ENCODE data around the gene EFCAB11. TPM values are rescaled to one million over a fixed set of nuclear protein-coding genes. Genes with fewer than 3 reads are reported as not detected.

EFCAB11 gene
- total RNA-seq, 1 donor from 2014 or later = 9.9 TPM

DNA sequence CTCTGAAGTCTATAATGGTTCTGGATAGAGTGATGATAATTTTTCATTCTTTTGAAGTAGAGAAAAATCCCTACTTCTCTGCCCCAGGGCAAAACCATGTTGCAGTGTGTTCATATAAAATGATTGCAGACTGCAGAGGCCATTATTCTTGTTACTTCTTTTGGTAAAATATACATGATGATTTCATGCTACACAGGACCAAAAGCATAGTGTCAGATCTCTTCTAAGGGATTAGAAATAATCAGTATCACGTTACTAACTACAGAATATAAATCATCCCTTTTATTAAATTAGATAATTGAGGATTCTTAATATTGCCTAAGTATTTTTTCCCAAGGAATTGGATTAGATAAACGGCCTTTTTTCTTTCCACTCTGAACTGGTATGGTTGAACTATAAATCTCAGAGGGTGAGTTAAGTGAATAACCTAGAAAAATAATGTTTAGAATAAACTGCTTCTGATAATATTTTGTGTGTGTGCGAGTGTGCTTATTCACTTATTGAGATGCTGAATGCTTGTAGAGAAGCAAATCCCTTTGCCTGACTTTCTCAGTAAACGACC, 156.2 kb downstream of the EFCAB11 start:
- TF ChIP-seq, protein P1, sequence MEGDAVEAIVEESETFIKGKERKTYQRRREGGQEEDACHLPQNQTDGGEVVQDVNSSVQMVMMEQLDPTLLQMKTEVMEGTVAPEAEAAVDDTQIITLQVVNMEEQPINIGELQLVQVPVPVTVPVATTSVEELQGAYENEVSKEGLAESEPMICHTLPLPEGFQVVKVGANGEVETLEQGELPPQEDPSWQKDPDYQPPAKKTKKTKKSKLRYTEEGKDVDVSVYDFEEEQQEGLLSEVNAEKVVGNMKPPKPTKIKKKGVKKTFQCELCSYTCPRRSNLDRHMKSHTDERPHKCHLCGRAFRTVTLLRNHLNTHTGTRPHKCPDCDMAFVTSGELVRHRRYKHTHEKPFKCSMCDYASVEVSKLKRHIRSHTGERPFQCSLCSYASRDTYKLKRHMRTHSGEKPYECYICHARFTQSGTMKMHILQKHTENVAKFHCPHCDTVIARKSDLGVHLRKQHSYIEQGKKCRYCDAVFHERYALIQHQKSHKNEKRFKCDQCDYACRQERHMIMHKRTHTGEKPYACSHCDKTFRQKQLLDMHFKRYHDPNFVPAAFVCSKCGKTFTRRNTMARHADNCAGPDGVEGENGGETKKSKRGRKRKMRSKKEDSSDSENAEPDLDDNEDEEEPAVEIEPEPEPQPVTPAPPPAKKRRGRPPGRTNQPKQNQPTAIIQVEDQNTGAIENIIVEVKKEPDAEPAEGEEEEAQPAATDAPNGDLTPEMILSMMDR (IDR thresholded peaks at IDR 0.05; ENCODE audit: unreplicated experiment) = no peak
- no peak for DNase-seq (ENCODE audit: low spot score in 2 of 2, unreplicated experiment in 2 of 2)
- H3K4me3 Mint-ChIP-seq = no peak overlapping the region
- peak overlapping the region; percentile 88 for H3K27ac Mint-ChIP-seq
- no peaks in the 10 kb centered on the region for H3K9me3 Mint-ChIP-seq
- H3K27me3 Mint-ChIP-seq (ENCODE audit: low read depth) = no peaks in the 10 kb centered on the region
- H3K4me1 Mint-ChIP-seq = peaks cover 26% of the 10 kb centered on the region
- H3K36me3 Mint-ChIP-seq = no peaks in the 10 kb centered on the region

DNA sequence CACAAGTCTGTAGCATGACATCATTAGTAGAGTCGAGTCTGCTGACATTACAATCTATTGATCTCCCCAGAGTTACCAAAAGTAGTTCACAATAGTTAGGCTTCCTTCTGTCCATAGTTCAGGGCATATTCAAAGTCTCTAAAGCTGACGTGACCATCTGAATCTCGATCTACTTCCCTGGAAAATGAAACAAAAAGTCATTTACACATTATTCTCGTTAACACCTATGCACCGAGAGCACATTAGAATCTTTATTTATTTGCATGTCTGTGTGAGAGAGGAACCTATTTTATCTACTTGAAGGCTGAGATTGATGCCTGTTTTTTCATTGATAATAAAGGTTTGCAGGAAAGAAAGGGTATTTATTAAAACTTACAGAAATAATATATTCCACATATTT, 157.4 kb downstream of the EFCAB11 start:
- TF ChIP-seq, protein P1 (IDR thresholded peaks at IDR 0.05; ENCODE audit: unreplicated experiment) = no peak
- no peak overlapping the region for H3K4me3 Mint-ChIP-seq
- no peaks in the 10 kb centered on the region for H3K27me3 Mint-ChIP-seq (ENCODE audit: low read depth)
- H3K4me1 Mint-ChIP-seq = peaks cover 29% of the 10 kb centered on the region
- no peaks in the 10 kb centered on the region for H3K36me3 Mint-ChIP-seq
- H3K27ac Mint-ChIP-seq = no peak overlapping the region
- DNase-seq (ENCODE audit: low spot score in 2 of 2, unreplicated experiment in 2 of 2) = no peak
- no peaks in the 10 kb centered on the region for H3K9me3 Mint-ChIP-seq

DNA sequence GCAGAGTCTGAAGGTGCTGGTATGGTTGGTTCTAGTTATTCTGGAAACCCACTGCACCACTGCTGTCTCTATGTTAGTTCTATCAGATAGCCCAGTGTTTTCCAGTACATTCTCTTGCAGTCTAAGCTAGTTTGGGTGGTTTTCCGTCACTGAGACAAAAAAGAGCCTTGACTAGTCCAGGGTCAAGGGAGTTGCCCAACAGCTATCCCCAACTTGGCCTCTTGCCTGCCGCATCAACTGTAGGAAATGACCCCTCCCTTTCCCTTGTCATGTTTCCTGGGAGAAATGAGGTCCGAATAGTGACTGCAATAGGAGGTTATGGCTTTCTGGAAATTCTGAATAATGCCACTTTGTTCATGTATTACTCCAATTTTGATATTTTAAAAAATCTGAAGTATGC, 160.4 kb downstream of the EFCAB11 start:
- H3K27me3 Mint-ChIP-seq (ENCODE audit: low read depth) = no peaks in the 10 kb centered on the region
- no peak overlapping the region for H3K4me3 Mint-ChIP-seq
- H3K9me3 Mint-ChIP-seq = peaks cover 5% of the 10 kb centered on the region
- peaks cover 22% of the 10 kb centered on the region for H3K4me1 Mint-ChIP-seq
- TF ChIP-seq, protein P1 (IDR thresholded peaks at IDR 0.05; ENCODE audit: unreplicated experiment) = no peak
- H3K36me3 Mint-ChIP-seq = no peaks in the 10 kb centered on the region
- no peak overlapping the region for H3K27ac Mint-ChIP-seq
- DNase-seq (ENCODE audit: low spot score in 2 of 2, unreplicated experiment in 2 of 2) = no peak

DNA sequence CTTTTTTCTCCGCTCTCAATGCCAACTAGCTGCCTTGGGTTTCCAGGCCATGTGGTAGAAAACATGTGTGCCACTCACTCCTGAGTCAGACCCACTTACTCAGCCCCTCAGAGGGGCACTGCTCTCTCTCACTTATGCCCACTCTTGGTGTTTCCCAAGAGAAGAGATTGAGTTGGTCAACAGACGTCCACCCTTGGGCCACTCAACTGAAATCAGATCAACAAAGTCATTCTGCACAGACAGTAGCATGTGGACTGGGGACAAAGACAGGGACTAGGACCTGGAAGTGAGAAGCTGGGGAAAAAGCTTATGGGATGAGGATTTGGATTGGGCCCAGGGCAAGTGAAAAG, 161.2 kb downstream of the EFCAB11 start:
- TF ChIP-seq, protein P1 (IDR thresholded peaks at IDR 0.05; ENCODE audit: unreplicated experiment) = no peak
- H3K27ac Mint-ChIP-seq = no peak overlapping the region
- peaks cover 5% of the 10 kb centered on the region for H3K9me3 Mint-ChIP-seq
- no peaks in the 10 kb centered on the region for H3K36me3 Mint-ChIP-seq
- H3K4me3 Mint-ChIP-seq = no peak overlapping the region
- no peak for DNase-seq (ENCODE audit: low spot score in 2 of 2, unreplicated experiment in 2 of 2)
- H3K27me3 Mint-ChIP-seq (ENCODE audit: low read depth) = no peaks in the 10 kb centered on the region
- peaks cover 15% of the 10 kb centered on the region for H3K4me1 Mint-ChIP-seq

DNA sequence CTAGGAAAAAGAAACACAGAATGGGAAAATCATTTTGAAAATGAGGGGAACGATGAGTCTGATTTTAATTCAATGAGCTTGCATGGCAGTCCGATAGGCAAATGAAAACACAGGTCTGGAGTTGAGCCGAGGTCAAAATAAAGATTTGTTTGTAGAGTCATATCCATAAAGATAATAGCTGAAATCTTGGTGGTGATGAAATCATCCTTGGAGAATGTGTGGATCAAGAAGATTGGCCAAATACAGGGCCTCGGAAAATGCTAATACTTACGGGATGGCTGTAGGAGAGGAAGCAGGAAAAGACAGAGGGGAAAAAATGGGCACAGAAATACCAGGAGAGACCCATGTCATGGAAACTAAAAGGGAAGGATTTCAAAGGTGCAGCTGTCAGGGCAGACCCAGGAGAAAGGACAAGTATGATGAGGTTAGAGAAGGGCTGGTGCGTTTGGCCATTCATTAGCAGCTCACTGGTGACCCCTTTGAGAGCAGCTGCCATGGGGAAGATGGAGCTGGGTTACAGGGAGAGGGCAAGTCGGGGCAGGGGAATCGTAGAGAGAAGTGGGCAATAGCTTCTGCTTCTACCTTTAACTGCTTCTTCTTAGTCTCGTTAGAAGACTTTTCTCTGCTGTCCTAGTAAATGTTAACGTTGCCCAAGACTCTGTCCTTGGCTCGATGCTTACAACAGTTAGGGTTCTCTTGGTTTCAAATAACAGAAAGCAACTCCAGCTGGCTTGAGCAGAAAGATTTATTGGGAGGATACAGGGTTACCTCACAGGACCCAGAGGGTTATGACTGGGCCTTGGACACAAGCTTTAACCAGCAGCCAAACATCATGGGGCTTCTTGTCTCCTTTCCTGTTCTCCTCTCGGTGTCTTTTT, 161.8 kb downstream of the EFCAB11 start:
- H3K27ac Mint-ChIP-seq = peak overlapping the region; percentile 2
- peaks cover 11% of the 10 kb centered on the region for H3K4me1 Mint-ChIP-seq
- H3K4me3 Mint-ChIP-seq = no peak overlapping the region
- no peak for DNase-seq (ENCODE audit: low spot score in 2 of 2, unreplicated experiment in 2 of 2)
- TF ChIP-seq, protein P1 (IDR thresholded peaks at IDR 0.05; ENCODE audit: unreplicated experiment) = no peak
- peaks cover 5% of the 10 kb centered on the region for H3K9me3 Mint-ChIP-seq
- H3K27me3 Mint-ChIP-seq (ENCODE audit: low read depth) = no peaks in the 10 kb centered on the region
- H3K36me3 Mint-ChIP-seq = no peaks in the 10 kb centered on the region
